Retina (tissue), 1 donor: ENCODE results near the gene HADH.
"Not testable (repeated sequence)": the region's sequence is repeated elsewhere in the genome, so short reads cannot be mapped to it uniquely, and the experiment has no call there.

ENCODE experiments used
- DNase-seq: peaks from one replicate; pipeline ENCODE4 v3.0.0-alpha.2; 2016

The HADH gene

DNA sequence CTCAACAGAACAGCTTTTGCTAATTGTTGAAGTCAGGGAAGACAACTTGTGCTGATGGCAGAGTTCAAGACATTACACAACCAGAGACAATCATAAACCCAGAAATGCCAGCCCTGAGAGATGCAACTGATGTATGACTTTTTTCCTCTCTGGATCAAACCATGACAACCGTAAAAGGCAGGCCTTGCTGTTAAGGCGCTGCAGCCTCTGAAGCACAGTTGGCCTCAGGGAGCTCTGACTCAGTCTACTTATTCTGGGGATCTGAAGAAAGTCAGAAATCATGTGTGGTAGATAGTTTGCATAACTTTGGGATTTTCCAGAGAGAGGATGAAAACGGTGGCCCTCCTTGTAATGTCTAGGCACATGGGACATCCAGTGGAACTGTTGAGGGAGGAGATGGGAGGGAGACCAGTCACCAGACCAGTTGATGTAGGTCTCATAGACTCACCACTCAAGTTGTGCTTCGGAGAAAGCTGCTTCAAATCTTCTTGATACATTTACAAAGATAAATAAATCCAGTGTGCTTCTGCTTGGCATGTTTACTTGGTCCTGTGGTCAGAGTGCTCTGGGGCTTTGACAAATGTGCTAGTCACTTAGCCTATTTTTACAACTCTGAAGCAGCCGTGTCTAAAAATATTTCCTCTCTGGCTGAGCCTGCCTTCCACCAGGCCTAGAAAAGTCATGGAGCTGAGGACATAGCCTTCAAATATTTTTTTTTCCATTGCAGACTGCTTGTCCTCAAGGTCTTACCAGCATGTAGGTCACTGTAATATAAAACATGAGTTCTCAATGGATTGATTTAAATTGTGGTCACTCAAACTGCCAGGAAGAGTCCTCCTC lies 7.5 kb downstream of the HADH start:
- DNase-seq, result no peak

DNA sequence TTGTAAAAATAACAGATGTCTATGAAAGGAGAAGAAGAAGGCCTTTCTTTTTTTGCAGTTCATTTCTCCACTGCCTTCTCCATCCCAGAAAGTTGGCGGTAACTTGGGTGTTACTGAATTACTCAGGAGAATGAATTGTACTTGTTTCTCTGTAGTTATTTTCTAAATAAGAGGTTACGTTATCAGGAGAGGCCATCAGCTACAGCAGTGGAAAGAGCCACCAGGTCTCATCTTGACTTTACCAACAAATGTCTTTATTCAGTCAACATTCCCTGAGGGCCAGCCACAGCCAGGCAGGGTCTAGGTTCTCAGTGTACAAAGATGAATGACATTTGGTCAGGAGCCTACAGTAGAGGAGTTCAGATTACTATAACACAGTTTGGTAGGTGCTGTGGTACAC lies 8.1 kb downstream of the HADH start:
- no peak for DNase-seq

DNA sequence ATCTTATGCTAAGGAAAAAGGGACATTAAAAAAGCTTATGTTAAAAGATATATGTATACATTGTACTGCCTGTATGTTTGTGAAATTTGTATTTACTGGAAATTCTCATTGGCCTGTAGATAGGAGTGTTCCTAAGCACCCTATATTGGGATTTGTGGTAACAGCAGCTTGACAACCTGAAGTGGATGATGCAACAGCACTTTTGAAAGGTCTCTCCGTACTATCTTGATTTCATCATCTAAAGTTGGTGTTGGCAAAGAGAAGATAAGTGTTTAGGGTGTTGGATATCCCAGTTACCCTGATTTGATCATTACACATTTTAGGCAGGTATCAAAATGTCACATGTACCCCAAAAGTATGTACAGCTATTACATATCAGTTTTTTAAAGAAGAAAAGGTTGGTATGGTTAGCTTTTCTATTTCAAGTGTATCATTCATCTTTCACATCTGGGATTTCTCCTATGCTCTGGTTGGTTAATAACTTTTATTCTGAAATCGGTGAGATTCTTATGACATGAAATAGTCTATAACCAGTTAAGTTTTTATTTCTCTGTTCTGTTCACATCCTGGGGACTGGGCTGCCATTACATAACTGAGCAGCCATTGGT lies 10.3 kb downstream of the HADH start:
- DNase-seq, result no peak

DNA sequence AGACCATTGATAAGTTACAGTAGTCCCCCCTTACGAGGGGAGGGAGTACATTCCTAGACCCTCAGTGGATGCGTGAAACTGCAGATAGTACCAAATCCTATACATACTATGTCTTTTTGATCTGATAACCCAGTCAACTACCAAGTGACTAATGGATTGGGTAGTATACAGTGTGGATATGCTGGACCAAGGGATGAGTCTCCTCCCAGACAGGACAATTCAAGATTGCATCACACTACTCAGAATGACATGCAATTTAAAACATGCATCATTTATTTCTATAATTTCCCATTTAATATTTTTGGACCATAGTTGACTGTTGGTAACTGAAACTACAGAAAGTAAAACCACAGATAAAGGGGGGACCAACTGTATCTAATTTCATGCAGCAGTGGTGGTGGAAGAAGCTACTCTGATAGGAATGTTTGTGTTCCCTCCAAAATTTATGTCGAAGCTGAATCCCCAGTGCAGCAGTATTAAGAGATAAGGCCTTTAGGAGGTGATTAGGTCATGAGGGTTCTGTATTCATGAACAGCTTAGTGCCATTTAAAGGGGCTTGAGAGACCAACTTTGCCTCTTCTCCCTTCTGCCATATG lies 11.9 kb downstream of the HADH start:
- DNase-seq, result no peak

DNA sequence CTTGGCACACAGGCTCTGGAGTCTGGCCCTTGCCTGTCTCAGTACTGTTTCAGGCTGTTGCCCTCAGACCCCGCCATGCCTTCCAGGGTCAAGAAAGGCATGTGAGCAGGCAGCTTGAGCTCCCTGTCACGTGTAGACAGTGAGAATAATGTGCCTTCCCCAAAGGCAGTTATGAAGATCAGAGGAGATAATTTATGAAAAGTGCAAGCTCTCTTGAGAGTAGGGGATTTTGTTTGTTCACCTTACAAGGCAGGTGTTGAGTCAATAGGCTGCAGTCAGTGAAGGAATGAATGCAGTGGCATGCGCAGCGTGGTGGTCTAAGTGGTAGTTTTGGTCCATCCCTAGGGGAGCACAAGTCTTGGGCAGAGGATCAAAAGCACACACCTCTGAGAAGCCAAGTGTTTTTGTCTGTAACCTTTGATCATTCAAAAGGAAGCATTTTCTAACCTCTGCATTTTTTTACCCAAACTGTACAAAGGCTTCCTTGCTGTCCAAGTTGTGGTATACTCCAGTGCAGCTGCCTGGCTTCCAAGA lies 14.4 kb downstream of the HADH start:
- DNase-seq, result no peak

DNA sequence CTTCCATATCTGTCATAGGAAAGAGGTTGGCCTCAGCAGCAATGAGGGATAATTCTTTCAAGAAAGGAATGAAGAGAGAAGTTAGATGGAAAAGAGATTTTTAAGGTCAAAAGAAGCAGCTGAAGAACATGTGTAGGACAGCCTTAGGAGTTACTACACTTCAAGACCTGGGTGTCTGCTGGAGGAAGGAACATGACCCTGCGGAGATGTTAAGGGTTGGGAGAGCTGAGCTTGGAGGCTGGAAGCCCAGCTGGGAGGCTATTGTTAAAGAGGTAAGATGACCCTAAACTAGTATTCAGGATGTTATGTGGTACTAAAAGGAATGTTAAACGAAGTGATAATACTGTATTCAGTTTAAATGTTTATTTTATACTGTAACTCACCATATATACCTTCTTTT lies 15.0 kb downstream of the HADH start:
- DNase-seq, result no peak

DNA sequence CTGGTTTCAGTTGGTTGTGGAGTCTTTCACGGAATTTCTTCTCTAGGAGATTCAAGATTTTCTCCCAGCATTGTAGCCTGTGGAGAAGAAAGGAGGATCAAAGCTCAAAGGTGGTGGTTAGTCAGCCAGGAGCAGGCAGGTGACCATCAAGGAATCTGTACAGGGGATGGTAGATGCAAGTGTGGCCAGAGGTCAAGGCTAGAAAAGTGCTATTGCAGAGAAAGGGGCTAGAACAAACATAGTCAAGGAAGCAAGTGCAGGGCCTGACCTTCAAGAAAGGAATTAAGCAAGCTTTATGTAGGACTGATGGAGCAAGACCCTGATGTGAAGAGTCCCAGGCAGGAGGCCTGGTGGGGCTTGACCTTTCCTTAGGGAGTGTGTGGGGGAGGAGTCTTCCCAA lies 16.1 kb downstream of the HADH start:
- no peak for DNase-seq

DNA sequence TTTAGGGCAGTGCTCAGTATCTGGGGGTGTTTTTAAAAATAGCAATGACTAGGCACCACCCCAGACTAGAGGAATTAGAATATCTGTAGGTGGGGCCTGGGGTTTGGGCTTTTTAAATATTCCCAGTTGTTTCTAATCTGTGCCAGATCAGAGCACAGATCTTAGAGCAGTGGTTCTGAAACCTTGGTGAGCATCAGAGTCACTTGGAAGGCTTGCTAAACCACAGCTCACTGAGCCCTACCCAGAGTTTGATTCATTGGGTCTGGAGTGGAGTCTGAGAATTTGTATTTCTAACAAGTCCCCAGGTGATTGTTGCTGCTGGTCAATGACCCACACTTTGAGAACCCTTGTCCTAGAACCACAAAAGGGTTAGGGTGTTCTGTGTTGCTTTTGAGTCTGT lies 16.7 kb downstream of the HADH start:
- no peak for DNase-seq

DNA sequence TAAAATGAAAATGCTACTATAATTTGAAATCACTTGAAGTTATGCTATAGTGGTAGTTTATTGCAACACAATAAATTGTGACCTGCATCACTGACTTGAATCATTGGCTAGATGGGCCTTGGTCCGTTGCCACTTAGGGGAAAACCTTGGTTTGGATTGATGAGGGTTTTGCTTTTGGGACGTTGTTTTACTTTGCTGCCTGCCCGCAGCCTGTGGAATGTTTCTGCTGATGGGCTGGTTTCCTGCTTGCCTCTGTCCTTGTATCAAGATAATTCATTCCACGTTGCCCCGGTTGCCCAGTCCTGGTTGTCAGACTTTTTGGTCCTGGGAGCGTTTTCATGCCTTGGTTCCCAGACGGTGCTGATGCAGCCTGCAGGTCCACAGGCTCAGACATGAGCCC lies 18.3 kb downstream of the HADH start:
- DNase-seq, result no peak

DNA sequence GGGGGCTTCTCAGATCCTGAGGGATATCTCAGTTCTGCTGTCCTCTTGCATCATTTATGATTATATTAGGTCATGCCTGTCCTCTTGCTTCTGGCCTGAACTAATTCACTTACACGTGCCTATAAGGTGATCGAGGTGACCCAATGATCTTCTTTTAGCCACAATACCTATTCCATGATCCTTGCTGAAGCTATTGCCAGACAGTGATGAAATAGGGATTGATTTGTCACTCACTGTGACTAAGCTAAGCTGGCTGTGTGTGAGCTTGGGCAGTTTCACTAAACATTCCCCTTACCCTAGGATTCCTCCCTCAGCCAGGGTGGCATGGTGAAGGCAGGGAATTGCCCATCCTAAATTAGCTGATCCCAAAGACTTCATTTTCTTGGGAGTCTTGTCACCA lies 19.0 kb downstream of the HADH start:
- no peak for DNase-seq

DNA sequence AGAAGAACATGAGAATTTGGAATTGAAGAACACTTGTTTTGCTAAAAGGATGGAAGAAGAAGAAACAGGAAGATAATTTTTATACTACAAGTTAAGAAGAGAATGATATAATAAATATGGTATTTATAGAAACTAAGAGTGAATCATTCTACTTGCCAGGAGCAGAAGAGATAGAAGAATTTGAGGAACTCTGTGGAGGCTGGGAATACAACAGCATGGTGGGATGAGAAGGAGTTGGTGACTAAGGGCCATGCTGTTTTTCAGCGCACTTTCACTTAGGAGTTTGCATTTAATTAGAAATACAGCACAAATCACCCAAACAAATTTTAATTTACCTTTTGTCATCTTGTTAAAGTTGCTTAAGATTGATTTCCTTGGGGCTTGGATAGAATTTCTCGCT lies 20.5 kb downstream of the HADH start:
- no peak for DNase-seq

DNA sequence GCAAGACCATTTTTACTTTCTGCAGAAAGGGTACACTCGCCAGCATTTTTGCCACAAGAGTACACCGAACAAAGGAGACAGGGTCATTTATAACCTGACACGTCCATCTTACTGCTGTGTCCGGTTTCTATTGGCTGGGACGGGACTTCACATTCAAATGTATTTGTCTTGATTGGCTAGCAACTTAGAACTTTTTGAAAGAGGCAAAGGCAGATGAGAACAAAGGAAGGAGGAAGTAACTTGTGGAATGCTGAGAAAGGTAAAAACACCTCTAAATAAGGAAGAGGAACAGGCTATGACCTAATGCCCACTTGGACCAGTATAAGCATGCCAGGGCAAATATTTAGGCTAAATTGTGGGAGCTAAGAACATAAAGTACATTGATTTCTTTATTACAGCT lies 22.7 kb downstream of the HADH start:
- not testable (repeated sequence) for DNase-seq

DNA sequence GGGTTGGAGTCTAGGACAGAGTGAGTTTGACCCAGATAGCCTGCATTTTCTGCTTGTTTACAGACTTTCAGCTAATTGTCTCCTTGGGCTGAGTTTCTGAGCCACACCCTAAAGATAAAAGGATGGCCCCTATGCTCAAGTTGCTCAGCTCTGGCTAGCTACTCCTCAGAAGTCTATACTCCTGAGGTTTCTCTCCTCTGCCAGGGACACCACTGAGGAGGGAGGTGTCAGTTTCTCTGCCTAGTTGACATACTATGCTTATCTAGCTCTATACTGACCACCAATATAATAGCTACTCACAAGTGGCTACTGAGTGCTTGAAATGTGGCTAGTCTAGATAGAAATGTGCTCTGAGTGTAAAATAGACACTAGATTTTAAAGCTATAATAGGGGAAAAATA lies 23.6 kb downstream of the HADH start:
- no peak for DNase-seq

DNA sequence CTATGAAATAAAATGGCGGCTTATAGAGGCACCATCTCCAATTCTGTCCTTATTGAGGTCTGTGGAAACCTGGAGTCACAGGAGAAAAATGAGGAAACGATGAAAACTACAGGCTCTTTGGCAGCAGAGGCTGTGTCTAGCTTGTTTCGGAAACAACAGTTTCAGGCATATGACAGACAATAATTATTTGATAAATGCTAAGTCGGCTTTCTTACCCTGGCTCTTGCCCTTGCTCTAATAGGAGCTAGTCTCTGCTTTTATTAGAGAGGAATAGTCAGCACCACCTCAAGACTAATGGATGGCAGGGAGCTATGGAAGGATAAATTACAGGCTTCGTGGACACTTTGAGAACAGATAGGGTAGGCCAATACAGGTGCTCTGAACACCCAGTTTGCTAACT lies 24.3 kb downstream of the HADH start:
- DNase-seq, result no peak

DNA sequence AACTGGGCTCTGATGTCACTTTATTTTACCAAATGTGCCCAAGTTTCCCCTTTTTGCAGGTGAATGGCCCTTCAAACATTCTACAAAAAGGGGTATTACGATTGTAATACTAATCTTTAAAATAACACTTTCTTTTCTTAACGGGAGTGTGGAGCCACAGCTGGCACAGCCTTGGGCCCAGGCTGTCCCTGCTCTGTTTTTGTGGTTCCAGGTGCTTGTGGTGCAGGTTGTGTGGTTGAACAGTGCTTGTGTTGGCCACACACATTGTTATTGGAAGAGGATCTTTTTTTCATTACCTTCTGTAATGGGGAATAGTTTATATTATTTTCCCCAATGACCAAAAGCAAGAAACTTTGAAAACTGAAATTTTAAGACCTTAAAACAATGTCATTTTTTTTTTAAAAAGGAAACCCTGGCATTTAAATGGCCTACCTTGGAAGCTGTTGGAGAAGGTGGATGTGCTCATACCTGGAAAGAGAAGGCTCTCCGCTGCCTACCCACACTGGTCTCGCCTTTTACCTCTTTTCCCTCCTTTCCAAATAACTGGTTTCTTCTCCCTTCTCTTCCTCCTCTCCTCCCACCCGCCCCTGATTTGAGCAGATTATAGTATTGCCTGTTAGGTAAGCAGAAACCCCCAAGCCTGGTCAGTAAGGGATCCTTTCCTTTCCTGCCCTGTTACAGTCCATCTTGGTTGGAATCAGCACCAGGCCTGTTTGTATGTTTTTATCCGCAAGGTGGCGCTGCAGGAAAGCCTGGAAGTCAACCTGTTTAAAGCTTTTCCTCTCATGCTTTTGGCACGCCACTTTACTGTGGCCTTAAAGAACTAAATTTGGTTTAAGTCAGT lies 28.6 kb downstream of the HADH start:
- DNase-seq, result peak; percentile 72

DNA sequence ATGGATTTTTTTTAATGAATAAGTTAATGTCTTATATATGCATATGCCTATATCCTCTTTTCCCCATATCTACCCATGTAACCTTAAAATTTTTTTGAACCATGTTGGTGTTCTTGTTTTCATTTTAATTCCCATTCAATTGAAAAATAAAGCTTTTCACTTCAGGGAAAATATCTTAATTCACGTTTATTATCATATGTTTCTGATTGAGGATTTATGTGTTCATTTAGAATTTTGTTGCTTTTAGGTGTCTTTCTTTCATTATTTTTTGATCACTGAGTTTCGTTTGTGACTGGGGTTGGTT lies 29.1 kb downstream of the HADH start:
- DNase-seq, result no peak

DNA sequence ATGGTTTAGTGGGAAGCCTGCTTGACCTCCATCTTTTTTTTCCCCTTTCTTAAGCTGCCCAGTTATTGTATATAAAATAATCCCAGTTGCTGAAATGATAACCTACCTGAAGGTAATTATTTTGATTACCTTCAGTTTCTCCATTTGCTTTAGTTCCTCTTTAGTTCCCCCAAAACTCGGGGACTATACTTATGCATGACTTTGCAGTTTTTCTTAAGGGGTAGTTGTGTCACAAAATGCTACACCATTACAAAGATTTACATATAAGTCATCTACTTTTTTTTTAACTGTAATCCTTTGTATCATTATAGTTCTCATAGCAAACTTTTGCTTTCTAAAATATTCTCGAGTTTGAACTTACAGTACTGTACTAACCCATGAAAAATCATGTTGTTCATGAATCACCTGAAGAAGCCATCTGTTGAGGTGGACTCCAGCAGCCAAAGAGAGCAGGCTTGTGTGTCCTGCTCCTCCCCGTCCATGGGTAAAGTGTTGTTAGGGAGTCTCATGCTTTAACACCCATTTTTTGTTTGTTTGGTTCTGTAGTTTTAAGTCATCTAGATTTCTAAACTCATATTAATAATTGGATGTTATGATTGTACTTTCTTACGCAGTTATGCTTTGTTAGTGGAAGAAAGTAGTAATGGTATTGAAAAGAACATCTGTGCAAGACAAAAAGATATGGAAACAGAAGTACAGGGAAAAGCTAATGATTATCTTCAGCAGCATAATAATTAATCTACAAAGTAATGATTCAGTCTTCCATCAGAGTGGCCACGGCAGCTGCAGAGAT lies 34.6 kb downstream of the HADH start:
- DNase-seq, result peak; percentile 42

DNA sequence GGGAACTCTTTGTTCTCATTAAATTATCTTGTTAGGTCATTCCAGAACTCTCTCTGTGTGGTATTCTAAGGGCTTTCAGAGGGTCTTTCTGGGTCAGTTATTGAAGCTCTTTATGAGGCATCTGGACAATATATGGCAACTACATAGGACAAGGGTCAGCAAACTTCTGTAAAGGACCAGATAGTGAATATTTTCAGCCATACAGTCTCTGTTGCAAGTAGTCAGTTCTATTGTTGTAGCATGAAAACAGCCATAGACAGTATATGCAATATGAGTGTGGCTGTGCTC lies 35.1 kb downstream of the HADH start:
- DNase-seq, result peak; percentile 66

DNA sequence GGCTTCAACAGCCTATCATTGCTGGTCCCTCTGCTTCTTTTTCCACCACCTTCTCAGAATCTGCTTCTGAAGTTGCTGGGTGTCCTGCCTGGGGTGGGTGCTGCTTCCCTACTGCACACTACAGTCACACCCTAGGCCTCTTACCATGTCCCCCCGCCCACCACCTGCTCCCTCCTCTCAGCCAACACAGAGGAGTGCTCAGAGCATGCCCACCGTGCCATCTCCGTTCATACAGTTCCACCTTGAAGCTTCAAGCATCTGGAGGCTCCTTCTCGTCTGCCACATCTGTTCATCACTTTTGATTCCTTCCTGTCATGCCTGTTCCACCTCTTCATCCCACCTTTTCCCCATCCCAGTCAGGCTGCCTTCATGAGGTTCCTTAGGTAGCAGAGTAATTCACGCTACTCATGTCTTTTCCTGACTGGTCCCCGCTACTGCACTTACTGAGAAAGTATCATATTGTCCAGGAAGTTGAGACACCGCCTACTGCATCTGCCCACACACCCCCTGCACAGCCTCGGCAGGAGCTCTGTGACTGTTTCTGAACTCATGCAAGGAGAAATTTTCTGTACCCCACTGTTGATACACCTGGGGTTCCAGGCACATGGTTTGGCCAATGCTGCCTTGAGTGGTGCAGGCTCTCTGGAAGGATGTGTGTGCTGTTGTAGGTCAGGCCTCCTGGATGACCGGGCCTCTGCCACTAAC lies 39.5 kb downstream of the HADH start:
- no peak for DNase-seq

DNA sequence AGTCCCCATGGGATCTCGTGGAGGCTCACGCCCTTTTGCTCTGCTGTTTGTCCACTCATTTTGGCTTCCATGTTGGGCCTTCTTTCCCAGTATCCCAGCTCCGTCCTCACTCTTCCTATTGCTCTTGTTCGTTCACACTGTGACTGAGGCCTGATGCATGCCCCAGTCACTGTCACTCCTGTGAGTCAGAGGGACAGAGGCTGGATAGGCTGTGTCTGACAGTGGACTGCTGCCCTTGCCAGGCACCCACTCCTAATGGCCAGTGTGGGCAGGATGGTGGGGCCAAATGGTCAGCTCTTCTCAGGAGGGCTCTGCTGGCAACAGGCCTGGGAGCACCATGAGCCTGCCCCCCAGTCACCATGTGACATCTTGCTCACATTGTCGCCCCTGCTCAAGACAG lies 40.0 kb downstream of the HADH start:
- no peak for DNase-seq

DNA sequence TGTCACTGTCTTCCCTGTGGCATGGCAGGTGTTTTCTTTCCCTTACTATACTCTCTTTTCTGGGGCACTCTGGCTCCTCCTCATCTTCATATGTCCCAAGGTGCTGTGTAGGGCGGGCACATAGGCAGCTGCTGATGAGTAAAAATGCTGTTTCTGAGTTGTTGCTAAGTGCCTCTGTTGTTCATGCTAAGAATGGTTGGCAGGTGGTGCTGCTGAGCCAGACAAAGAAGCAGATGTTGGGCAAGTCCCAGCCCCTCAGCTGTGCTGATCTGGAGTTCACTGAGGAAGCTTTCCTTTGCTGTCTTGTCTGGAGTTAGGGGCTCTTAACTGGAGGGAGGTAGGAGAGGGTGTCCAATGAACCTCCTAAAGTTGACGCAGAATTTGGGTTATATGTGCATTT lies 40.6 kb downstream of the HADH start:
- peak; percentile 66 for DNase-seq

DNA sequence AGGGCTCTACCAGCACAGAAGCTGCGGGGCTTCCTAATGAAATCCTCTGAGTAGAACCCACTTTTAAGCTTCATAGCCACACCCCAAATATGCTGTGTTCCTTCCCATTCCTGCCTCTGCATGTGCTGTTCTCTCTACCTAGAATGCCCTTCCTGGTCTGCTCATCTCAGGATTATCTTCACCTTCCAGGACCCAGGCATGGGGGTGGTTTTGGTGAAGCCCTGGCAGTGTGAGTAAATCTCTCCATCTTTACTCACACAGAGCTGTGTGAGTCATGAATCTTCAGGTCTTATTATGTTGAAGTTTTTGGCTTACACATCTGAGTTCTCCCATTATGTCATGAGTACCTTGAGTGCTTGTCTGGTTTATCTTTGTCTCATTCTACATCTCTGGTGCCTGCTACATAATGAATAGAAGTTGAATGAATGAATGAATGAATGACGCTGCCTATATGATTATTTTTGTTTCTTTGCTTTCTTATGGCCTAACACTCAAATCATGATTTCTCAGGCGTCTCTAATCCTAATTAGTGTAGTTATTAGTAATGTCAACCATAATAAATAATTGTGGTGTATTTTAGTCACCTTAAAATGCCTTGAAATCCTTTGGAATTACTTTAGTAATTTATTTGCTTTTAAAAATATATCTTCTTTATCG lies 41.9 kb downstream of the HADH start:
- DNase-seq, result no peak
